Spleen (tissue), 7 donors: ENCODE results near the gene MT1A.

Source experiments
- POLR2A ChIP-seq, 3 donors: fragments of 450-650 bp; IDR thresholded peaks; one replicate each; pipeline ENCODE4 v1.5.1; 2017; ENCODE audit warnings: antibody characterized with exemption in 3 of 3, mild to moderate bottlenecking in 1 of 3
- TF ChIP-seq, protein P1 (sequence below), 11 experiments: fragments of 200-600 bp in 7 of 11; fragments of 450-650 bp in 4 of 11; sonication (generic) in 4 of 11; IDR thresholded peaks in 8 of 11; conservative IDR thresholded peaks in 3 of 11; 1 replicate in 7 of 11; 2 replicates in 4 of 11; pipeline versions ENCODE4 v1.4.0 to v1.8.0; 2016 to 2021; ENCODE audit warnings: antibody characterized with exemption in 11 of 11, inconsistent platforms in 4 of 11, mild to moderate bottlenecking in 1 of 11
- donor health status: DM: no; HTN: no; CAD: no; lungs with moderate emphysema.
- donor health status: DM: no; HTN: no; CAD: no.
- donor health status: DM: no; HTN: no; CAD: no.

DNA sequence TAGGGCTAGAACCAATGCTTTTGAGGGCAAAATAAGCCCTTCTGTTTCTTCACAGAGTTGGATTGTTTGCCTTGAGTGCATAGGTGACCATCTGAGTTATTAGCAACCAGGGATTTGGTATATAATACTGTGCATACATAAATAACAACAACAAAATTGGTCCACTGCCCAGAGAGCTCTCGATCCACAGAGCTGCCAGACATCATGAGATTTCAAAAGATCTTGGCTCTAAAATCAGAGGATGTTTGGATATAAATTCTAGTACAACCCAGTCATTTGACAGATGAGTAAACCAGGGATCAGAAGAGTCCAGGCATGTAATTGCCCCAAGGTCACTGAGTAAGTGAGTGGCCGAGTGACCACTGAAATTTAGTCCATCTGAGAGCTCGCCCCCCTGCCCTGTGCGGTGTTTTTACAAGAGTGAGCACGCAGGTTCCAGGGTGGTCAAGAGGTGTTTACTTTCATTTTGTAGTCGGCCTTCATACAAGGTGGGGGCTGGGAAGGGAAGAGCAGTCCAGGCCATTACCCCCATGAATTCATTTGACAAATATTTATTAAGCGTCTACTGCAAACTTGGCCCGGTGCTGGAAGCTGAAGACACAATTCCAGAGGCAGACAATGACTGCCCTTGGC is 31.9 kb upstream of the MT1A start:
- TF ChIP-seq, protein P1, sequence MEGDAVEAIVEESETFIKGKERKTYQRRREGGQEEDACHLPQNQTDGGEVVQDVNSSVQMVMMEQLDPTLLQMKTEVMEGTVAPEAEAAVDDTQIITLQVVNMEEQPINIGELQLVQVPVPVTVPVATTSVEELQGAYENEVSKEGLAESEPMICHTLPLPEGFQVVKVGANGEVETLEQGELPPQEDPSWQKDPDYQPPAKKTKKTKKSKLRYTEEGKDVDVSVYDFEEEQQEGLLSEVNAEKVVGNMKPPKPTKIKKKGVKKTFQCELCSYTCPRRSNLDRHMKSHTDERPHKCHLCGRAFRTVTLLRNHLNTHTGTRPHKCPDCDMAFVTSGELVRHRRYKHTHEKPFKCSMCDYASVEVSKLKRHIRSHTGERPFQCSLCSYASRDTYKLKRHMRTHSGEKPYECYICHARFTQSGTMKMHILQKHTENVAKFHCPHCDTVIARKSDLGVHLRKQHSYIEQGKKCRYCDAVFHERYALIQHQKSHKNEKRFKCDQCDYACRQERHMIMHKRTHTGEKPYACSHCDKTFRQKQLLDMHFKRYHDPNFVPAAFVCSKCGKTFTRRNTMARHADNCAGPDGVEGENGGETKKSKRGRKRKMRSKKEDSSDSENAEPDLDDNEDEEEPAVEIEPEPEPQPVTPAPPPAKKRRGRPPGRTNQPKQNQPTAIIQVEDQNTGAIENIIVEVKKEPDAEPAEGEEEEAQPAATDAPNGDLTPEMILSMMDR (IDR thresholded peaks at IDR 0.05 in 8 of 11, conservative IDR thresholded peaks at IDR 0.05 in 3 of 11): no peak
- TF ChIP-seq POLR2A (IDR thresholded peaks at IDR 0.05): no peak
